WI38 (cell line): ENCODE results near the gene TADA2B.

Experiments used
- H3K4me3 ChIP-seq: 2 replicates; pipeline ENCODE4 v1.5.1; 2011; ENCODE audit warnings: low read depth, mild to moderate bottlenecking, control low read depth, low read length
- TF ChIP-seq, protein P1 (sequence below): IDR thresholded peaks from 2 replicates; pipeline ENCODE4 v1.5.1; 2012; ENCODE audit warnings: low read depth, mild to moderate bottlenecking, control low read depth, low read length

Gene TADA2B

DNA sequence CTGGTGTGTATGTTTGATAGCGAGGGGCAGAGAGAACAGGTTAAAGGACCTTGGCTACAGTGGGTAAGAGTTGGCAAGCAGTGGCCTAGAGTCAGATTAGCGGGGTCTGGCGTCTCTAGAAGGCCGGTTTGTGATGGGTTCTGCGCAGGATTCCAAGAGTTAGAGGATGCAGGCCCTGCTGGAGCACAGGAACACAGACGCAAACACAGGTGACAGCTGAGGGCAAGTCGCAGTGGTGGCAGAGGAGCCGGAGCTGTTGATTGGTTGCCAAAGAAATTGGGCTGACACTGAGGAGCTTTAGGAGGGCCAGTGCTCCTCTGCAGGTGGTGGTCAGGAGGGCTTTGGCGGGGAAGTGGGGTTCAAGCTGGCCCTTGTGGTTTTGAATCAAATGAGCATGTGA, 3.8 kb downstream of the TADA2B start:
- TF ChIP-seq, protein P1, sequence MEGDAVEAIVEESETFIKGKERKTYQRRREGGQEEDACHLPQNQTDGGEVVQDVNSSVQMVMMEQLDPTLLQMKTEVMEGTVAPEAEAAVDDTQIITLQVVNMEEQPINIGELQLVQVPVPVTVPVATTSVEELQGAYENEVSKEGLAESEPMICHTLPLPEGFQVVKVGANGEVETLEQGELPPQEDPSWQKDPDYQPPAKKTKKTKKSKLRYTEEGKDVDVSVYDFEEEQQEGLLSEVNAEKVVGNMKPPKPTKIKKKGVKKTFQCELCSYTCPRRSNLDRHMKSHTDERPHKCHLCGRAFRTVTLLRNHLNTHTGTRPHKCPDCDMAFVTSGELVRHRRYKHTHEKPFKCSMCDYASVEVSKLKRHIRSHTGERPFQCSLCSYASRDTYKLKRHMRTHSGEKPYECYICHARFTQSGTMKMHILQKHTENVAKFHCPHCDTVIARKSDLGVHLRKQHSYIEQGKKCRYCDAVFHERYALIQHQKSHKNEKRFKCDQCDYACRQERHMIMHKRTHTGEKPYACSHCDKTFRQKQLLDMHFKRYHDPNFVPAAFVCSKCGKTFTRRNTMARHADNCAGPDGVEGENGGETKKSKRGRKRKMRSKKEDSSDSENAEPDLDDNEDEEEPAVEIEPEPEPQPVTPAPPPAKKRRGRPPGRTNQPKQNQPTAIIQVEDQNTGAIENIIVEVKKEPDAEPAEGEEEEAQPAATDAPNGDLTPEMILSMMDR, result no peak
- no peak overlapping the region for H3K4me3 ChIP-seq

DNA sequence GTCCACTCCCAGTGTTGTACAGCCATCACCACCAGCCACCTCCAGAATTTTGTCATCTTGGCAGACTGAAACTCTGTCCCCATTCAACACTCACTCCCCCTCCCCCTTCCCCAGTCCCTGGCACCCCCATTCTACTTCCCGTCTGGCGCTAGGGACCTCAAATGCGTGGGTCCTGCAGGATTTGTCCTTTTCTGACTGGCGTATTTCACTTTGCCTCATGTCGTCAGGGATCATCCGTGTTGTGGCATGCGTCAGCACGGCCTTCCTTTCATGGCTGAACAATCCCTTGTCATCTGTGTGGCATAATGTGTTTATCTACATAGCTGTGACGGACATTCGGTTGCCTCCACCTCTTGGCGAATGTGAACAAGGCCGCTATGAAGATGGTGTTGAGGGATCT, 5.5 kb downstream of the TADA2B start:
- H3K4me3 ChIP-seq, result no peak overlapping the region
- TF ChIP-seq, protein P1, result no peak

DNA sequence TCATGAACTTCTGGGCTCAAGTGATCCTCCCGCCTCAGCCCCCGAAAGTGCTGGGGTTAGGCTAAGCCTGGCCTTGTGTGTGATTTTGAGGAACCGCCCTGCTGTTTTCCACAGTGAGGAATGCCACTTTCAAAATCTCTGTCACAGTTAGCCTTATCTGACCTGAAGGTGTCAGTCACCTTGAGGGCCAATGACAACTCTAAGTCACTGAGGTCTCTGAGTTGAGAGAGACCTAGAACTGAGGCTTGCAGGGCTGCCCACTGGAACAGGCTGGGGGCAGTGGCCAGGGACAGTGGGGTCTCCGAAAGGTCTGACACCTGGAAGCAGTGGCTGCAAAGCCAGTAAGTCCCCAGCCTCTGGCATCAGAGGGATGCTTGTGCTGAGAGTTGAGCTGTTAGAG, 6.1 kb downstream of the TADA2B start:
- no peak overlapping the region for H3K4me3 ChIP-seq
- TF ChIP-seq, protein P1, result no peak

DNA sequence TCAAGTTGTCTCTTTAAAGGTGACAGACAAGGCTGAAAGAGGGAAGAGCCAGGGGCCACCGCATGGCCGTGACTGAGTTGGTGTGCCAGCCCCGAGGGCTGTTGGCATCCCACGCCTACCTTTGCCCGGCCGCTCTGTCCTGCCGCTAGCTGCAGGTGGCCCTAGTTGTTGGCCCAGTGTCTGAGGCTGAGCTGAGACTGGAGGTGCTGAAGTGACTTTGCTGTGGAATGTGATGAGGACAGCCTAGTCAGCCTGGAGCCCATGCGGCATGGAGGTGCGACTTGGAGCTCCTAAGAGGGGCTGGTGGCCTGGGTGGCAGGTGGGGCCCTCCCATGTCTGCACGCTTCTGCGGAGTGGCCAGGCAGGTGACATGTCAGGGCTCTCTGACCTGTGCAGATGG, 6.6 kb downstream of the TADA2B start:
- no peak overlapping the region for H3K4me3 ChIP-seq
- TF ChIP-seq, protein P1, result no peak

DNA sequence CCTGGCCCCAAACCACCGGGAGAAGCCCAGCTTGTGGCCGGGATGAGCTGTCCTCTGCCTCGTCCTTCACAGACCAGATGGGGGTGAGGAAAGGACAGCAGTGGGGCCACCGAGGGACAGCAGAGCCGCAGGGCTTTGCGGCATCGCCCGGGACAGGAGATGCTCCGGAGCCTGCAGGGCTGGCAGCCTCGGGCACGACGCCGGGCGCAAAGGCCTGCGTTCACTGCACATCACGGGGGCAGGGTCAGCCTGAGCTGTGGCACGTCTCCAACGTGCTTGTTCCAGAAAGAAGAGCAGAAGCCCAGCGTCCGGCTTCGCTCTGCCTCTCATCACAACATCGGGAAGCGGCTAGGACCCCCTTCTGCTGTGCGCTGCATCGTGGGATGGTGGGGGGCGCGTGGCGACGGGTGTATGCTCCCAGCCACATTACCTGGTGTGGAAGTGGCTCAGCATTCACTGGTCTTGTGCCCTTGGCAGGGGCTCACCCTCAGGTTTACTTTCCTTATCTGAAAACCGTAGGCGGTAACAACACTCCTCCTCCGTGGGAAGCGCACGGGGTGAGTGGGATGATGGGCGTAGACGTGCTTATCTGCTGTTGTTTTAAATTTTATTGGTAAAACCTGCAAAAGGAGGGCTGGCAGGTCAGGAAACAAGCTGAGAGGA, 7.4 kb downstream of the TADA2B start:
- TF ChIP-seq, protein P1, result no peak
- H3K4me3 ChIP-seq, result no peak overlapping the region

DNA sequence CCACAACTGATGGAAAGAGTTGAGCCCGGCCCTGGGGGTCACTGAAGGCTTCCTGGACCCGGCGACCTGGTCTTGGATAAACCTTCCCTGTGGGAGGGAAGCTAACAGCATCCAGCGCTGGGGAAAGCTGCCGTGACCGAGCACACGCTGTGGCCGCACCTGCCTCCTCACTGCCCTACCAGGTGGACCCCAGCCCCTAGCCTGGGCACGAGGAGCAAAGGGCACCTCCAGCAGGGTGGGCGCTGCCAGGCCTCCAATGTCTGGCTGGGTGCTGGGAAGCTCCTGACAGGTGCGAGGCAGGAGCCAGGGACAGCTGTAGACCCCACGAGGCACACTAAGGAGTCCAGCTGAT, 7.9 kb downstream of the TADA2B start:
- TF ChIP-seq, protein P1, result no peak
- H3K4me3 ChIP-seq, result no peak overlapping the region

DNA sequence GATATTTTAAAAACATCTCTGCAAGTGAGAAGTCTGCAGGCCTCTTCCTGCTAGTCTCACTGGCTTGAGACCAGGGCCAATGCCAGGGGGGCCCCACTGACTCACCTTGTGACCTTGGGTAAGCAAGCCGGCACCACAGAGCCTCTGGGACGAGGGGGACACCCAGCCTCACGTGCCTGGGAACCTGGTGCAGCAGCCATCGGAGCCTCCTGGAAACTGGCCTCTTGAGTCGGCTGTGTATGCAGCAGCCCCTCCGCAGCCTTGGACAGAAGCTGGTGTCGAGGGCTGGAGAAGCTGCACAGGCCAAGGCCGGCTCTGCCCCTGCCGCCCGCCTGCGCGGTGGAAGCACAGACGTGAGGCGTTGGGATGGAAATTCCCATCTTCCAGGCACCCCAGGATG, 8.7 kb downstream of the TADA2B start:
- TF ChIP-seq, protein P1, result no peak
- H3K4me3 ChIP-seq, result no peak overlapping the region
